GM19395 (cell line): ENCODE measurements around the gene ZP1.
"Not testable (repeated sequence)": the region's sequence is repeated elsewhere in the genome, so short reads cannot be mapped to it uniquely, and the experiment has no call there.

Experiments used
- ATAC-seq: cut with Tn5 transposase; IDR thresholded peaks from one replicate; pipeline ENCODE4 v1.9.1; 2021; ENCODE audit warnings: mild to moderate bottlenecking, moderate library complexity; ENCODE audit not compliant: unreplicated experiment

ZP1 gene

GRCh38 chr11:60905551-60906113, 38.3 kb downstream of the ZP1 start:
- no peak for ATAC-seq

DNA sequence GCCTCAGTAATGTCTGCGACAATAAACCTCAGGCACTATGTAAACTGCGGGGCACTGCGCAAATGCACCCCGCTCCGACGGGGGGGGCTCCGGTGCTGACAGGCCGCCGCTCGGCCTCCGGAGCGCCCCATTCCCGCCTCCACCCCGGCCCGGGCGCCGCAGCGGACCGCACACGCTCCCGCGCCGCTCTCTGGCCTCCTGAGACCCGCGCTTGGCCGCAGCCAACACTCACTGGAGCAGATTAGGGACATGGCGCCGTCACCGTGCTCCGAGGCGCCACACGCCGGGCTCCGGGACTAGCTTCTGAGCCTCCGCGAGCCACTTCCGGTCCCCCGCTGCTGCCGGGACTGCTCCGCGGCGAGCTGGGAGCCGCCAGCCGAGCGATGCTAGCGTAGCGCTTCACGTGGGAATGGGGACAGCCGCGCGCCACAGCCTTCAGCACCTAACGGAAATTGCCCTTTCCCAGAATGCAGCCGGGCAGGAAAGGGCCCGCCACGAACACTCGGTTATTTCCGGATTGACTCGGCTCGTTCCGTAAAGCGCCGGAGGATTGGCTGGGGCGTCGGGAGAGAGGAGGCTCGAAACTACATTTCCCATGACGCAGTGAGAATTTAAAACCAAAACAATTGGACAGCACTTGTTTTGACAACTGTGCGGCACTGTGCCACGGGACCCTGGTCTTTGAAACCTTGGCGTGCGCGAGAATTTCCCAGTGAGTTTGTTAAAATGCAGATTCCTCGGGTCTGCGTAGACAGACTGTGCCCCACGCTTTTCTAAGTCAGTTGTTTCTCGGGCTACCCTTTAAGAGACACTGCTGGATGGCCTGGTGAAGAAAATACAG, 39.0 kb downstream of the ZP1 start, which contains the start of gene PRPF19:
PRPF19 (minus strand) TSS at position 454 of the 841 bp plus-strand sequence; CDS start at position 251, 203 bp downstream.
- ATAC-seq = peak; percentile 72

GRCh38 chr11:60908803-60909202, 41.5 kb downstream of the ZP1 start:
- no peak for ATAC-seq

- not testable (repeated sequence) for ATAC-seq
These were observed 42.4 kb downstream of the ZP1 start for GRCh38 chr11:60909680-60910280.

GRCh38 chr11:60910281-60910687, 42.9 kb downstream of the ZP1 start:
- peak; percentile 38 for ATAC-seq

GRCh38 chr11:60910711-60911380, 43.5 kb downstream of the ZP1 start:
- ATAC-seq = no peak

DNA sequence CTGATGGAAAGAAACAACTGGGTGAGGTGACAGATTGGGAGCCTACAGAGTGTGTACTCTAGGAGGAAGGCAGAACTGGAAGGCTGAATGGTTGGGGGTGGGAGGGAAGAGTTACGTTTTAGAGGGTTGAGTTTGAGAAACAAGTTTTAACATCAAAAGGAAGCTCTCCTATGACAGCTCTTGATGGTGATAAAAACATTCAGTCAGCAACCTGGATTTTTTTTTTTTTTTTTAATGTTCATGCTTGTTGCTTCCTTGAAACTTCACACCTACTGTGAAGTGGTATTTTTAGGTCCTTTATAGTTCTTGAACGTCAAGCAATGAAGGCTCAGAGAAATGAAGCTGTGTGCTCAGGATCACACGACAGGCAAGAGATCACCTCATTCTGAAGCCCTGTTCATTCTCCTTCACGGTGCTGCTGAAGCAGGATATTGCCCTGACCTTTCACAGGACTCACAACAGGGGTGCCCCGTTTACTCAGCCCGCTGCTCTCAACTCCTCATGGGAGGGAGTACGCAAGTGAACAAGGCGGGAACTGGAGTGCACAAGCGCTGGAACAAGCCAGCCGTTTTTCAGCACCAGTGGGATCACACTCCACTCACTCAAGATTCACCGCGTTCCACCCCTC, 45.0 kb downstream of the ZP1 start:
- ATAC-seq = no peak

DNA sequence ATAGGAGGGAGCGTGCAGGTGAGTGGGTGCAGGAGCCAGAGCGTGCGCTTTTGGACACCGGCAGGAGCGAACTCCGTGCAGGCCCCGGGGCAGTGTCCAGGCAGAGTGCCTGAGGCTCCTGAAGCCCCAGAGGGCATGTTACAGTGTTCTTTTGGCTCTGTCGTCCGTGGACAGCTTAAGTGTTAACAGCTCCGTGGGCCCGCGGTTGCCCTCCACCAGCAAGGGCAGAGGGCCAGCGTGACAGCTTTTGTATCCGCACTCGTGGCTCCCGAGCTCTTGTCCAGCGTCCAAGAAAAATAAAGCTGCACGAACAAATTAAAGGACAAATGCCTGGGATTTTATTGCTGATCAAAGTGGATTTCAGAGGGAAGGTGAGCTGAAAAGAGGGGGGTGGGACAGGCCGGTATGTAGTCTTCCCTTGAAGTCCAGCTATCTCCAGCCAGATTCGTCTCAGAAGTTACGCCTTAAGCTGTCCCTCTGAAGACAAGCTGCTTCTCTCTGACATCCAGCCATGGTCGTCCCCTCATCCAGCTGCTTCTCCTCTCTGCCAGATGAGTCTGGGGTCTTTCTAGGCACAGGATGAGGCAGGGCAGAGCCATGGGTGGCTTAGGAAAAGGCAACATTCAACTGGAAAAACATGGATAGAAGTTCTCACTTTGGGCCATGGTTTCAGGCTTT, 45.6 kb downstream of the ZP1 start:
- no peak for ATAC-seq

GRCh38 chr11:60913793-60914632, 46.7 kb downstream of the ZP1 start, which contains the start of gene TMEM109:
TMEM109 (plus strand) TSS chr11:60914158; CDS start chr11:60919694, 5,536 bp downstream.
- ATAC-seq = peak; percentile 54

GRCh38 chr11:60914633-60915247, 47.4 kb downstream of the ZP1 start:
- ATAC-seq = peak; percentile 1

GRCh38 chr11:60915248-60915914, 48.0 kb downstream of the ZP1 start:
- peak; percentile 52 for ATAC-seq

GRCh38 chr11:60916669-60917206, 49.4 kb downstream of the ZP1 start:
- ATAC-seq = no peak

- ATAC-seq = no peak
These were observed 49.9 kb downstream of the ZP1 start for GRCh38 chr11:60917267-60917666.

- no peak for ATAC-seq
These were observed 51.1 kb downstream of the ZP1 start for GRCh38 chr11:60918251-60918938.

- ATAC-seq = no peak
These were observed 51.6 kb downstream of the ZP1 start for GRCh38 chr11:60918939-60919265.

GRCh38 chr11:60919320-60919719, 52.0 kb downstream of the ZP1 start:
- ATAC-seq = no peak

DNA sequence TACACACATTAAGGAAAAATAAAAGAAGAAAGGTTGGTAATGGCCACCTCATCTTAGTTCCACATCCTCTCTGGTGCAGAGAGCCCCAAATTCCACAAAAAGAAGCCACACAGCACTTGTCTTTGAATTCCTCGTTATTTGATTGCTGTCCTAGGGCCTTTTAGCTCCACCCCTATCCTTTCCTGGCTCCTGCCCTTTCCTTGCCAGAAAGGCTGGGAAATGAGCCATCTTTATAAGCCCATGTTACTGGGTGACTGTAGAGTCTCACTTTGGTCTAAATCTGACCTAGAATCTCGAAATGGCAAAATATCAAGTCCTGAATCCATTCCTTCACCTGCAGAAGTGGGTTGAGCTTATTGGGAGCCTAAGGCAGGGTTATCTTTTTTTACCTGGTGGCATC, 52.6 kb downstream of the ZP1 start:
- ATAC-seq = no peak

DNA sequence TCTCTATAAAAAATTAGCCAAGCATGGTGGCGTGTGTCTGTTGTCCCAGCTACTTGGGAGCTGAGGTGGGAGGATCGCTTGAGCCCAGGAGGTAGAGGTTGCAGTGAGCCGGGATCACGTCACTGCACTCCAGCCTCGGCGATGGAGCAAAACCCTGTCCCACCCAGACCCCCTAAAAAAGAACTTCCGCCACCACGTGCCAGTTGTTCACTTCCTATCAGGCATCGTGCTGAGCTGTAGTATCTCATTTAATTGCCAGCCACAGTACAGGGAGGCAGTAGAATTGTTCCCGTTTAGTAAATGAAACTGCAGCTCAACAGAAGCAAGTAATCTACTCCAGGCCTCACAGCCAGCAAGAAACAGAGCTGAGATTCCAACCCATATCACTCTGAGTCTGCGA, 53.9 kb downstream of the ZP1 start:
- no peak for ATAC-seq
